Nephron progenitor cell (in vitro differentiated cells): ENCODE data around the gene FLAD1.
A peak's percentile ranks its signal among the peaks of the same experiment; 100 is the strongest.

ENCODE experiments used
- DNase-seq: peaks from one replicate; pipeline ENCODE4 v3.0.0; 2021
- H3K27ac Mint-ChIP-seq: 2 replicates; pipeline ENCODE4 v1.8.0; 2021; ENCODE audit warnings: mild to moderate bottlenecking, moderate library complexity, mixed read lengths
- H3K27me3 Mint-ChIP-seq: 2 replicates; pipeline ENCODE4 v1.8.0; 2021; ENCODE audit warnings: mild to moderate bottlenecking, low read depth, mixed read lengths; ENCODE audit not compliant: poor library complexity
- H3K36me3 Mint-ChIP-seq: 2 replicates; pipeline ENCODE4 v1.8.0; 2021; ENCODE audit warnings: low read depth, mixed read lengths
- H3K4me1 Mint-ChIP-seq: 2 replicates; pipeline ENCODE4 v1.8.0; 2021; ENCODE audit warnings: mixed read lengths
- H3K4me3 Mint-ChIP-seq: 2 replicates; pipeline ENCODE4 v1.8.0; 2021; ENCODE audit warnings: mild to moderate bottlenecking, moderate library complexity, mixed read lengths
- H3K9me3 Mint-ChIP-seq: 2 replicates; pipeline ENCODE4 v1.8.0; 2021; ENCODE audit warnings: mild to moderate bottlenecking, moderate library complexity, mixed read lengths
- TF ChIP-seq, protein P1 (sequence below): fragments of 200-600 bp; sonication (generic); IDR thresholded peaks from 2 replicates; pipeline ENCODE4 v1.5.0; 2021; ENCODE audit warnings: antibody characterized with exemption

Gene FLAD1

DNA sequence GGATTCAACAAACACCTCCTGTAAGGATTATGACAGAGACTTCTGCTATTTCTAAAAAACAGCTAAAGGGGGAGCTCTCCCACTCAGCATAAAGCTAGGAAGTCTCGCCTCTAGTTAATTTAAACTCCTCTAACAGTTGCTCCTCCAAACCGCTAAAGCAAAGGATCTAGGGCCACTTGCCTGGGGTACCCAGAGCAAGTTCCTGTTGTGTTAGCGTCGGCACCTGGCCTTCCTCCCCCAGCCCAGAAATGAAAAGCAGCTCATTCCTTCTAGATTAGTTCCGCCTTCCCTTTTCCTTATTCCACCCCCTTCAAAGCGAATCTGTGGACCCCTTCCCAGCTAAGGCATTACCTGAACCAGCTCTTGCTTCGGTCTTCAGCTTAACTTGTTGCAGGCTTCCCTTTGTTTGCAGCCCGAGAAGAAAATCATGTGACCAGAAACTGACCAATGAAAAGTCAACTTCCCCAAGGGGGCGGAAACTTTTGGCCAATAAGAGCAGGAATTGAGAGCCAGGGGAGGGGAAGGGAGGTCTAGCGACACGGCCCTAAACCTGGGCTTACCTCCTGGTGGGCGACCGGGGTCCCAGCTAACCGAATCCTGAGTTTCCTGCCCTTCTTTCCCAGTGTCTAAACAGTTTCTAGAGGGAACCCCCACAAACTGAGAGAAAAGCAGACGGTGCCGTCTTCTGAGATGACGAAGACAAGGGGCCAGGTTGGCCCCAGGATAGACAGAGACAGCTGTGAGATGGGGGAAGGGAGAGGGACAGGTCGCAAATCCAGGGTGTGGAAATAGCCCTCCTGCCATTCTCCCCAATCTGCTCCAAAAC, 27.2 kb upstream of the FLAD1 start, which contains the start of gene PBXIP1:
Gene PBXIP1 (minus strand): TSS at position 382 of the 826 bp plus-strand sequence. CDS start 2,378 bp downstream, outside the sequence.
- peak within 1 kb of the TSS; percentile 100 for H3K27ac Mint-ChIP-seq
- H3K4me1 Mint-ChIP-seq: peaks cover 70% of the 10 kb centered on the region
- TF ChIP-seq, protein P1, sequence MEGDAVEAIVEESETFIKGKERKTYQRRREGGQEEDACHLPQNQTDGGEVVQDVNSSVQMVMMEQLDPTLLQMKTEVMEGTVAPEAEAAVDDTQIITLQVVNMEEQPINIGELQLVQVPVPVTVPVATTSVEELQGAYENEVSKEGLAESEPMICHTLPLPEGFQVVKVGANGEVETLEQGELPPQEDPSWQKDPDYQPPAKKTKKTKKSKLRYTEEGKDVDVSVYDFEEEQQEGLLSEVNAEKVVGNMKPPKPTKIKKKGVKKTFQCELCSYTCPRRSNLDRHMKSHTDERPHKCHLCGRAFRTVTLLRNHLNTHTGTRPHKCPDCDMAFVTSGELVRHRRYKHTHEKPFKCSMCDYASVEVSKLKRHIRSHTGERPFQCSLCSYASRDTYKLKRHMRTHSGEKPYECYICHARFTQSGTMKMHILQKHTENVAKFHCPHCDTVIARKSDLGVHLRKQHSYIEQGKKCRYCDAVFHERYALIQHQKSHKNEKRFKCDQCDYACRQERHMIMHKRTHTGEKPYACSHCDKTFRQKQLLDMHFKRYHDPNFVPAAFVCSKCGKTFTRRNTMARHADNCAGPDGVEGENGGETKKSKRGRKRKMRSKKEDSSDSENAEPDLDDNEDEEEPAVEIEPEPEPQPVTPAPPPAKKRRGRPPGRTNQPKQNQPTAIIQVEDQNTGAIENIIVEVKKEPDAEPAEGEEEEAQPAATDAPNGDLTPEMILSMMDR: peak; percentile 14
- H3K9me3 Mint-ChIP-seq: no peaks in the 10 kb centered on the region
- DNase-seq: peak; percentile 81
- H3K36me3 Mint-ChIP-seq: peaks cover 5% of the 10 kb centered on the region
- peak within 1 kb of the TSS; percentile 94 for H3K4me3 Mint-ChIP-seq
- H3K27me3 Mint-ChIP-seq: no peaks in the 10 kb centered on the region

DNA sequence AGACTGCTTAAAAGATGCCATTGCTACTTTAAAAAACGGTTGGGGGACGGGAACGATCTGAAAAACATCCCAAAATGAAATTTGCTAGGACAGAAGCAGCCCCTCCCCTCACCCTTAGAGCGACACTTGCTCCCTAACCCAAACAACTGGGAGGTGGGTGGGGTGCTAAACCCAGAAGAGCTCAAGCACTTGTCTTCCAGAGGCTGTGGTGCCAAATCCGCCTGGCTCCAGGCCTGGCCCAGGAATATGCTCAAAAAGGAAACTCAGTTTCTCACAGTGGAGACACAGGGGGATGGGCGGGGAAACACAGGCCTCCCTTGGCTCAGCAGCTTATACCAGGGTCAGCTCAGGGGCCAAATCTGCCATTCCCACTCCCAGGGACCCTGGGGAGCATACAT, 26.6 kb upstream of the FLAD1 start:
- DNase-seq: no peak
- H3K4me1 Mint-ChIP-seq: peaks cover 74% of the 10 kb centered on the region
- H3K9me3 Mint-ChIP-seq: no peaks in the 10 kb centered on the region
- peak overlapping the region; percentile 94 for H3K4me3 Mint-ChIP-seq
- peaks cover 5% of the 10 kb centered on the region for H3K36me3 Mint-ChIP-seq
- H3K27me3 Mint-ChIP-seq: no peaks in the 10 kb centered on the region
- peak overlapping the region; percentile 100 for H3K27ac Mint-ChIP-seq
- TF ChIP-seq, protein P1: no peak

DNA sequence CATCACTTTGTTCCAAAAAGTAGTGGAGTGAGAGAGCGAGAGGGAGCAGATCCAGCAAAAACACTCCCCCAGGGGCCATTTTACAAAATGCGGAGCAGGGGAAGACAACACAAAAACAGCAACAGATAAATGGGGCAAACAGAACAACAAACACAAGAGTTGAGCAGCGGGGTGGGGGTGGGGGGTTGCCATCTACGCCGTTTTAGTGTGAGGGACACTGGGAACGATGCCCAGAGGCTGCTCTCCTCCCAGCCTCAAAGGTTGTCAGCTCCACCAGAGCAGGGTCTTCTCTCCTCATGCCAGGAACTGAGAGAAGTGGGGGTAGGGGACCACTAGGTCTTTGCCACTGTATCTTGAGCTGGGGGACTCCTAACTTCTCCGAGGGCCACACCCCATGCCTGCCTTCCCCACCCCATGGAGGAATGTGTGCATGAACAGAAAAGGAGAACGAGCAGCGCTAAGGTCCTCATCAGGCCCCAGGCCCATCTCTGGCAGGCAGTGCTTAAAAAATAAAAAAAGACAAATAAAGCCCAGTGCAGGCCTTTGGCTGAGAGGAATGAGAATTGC, 26.0 kb upstream of the FLAD1 start:
- H3K4me3 Mint-ChIP-seq: peak overlapping the region; percentile 94

DNA sequence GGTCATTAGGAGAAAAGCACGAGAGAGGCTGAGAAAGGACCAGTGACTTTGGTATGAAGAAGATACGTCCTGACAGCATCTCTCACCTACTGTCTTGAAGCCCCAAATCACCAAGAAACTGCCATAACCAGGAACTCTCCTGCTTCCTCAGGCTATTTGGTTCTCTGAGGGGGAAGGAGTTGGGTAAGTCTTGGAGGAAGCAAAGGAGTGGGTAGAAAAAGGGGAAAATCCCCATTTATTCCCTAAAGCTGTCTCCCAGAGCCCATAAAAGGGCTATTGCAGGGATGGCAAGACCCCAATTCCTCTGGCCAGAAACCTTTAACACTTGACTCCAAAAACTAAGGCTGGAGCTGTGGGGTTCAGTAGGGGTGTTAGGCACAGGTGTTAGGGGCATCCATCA, 25.1 kb upstream of the FLAD1 start:
- no peaks in the 10 kb centered on the region for H3K27me3 Mint-ChIP-seq
- no peaks in the 10 kb centered on the region for H3K9me3 Mint-ChIP-seq
- TF ChIP-seq, protein P1: no peak
- no peak for DNase-seq
- H3K4me1 Mint-ChIP-seq: peaks cover 72% of the 10 kb centered on the region
- peaks cover 5% of the 10 kb centered on the region for H3K36me3 Mint-ChIP-seq
- H3K4me3 Mint-ChIP-seq: no peak overlapping the region
- peak overlapping the region; percentile 64 for H3K27ac Mint-ChIP-seq

More for the DNA sequence above, 26.0 kb upstream of the FLAD1 start:
- peaks cover 5% of the 10 kb centered on the region for H3K36me3 Mint-ChIP-seq
- peaks cover 72% of the 10 kb centered on the region for H3K4me1 Mint-ChIP-seq
- TF ChIP-seq, protein P1: no peak
- no peak for DNase-seq
- H3K27ac Mint-ChIP-seq: peak overlapping the region; percentile 100
- H3K9me3 Mint-ChIP-seq: no peaks in the 10 kb centered on the region
- no peaks in the 10 kb centered on the region for H3K27me3 Mint-ChIP-seq

DNA sequence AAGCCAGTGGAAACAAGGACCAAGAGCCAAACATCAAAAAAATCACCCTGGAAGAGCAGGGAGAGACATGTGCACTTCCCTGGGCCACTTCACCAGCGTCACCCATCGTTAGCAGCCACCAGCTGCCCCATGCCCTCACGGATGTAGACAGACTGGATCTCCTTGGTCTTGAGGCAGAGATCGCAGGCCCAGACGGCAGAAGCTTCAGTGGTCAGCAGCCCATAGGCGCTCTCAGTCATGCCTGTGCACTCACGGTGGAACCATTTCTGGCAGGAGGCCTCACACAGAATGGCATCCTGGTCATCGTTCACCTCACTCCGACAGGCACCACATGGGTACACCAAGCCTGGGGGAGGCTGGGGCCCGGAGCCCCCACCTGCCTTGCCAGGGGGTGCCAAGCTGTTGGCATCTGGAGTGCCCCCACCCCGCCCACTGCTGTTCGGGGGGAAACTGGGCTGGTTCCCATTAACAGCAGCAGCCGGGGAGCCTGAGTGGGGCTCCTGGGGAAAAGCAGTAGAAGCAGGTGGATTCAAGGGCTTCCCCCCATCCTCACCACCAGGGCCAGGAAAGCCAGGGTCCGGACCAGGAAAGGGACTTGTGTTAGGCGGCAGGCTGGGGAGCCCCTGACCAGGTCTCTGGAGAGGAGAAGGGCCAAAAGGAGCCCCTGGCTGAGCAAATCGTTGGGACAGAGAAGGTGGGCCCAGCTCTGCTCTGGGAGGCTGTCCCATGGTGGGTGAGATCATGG, 24.3 kb upstream of the FLAD1 start:
- Mint-ChIP-seq H3K4me3 (peak overlapping the region; percentile 16), H3K36me3 (peaks cover 9% of the 10 kb centered on the region), H3K9me3 (no peaks in the 10 kb centered on the region), H3K4me1 (peaks cover 71% of the 10 kb centered on the region), H3K27ac (no peak overlapping the region), H3K27me3 (no peaks in the 10 kb centered on the region)
- no peak for DNase-seq
- TF ChIP-seq, protein P1: no peak
